T-helper 17 cell (primary cell): ENCODE data around the gene B3GAT2. TPM values are rescaled to one million over a fixed set of nuclear protein-coding genes. Genes with fewer than 3 reads are reported as not detected.
A peak's percentile ranks its signal among the peaks of the same experiment; 100 is the strongest.
"Not testable (repeated sequence)": the region's sequence is repeated elsewhere in the genome, so short reads cannot be mapped to it uniquely, and the experiment has no call there.

ENCODE experiments used
- ATAC-seq: fragments of 150-1000 bp; cut with Tn5 transposase; 2 replicates; pipeline ENCODE4 v1.10.0; 2021; ENCODE audit warnings: mild to moderate bottlenecking, moderate library complexity
- DNase-seq, 3 donors: peaks; one replicate each; pipeline versions ENCODE4 v3.0.0 to v3.0.0-alpha.2; 2020 to 2021
- H3K9me3 ChIP-seq: one replicate; pipeline ENCODE4 v1.7.0; 2013; ENCODE audit warnings: low read length, mild to moderate bottlenecking; ENCODE audit not compliant: control insufficient read depth, poor library complexity, severe bottlenecking
- H3K27ac Mint-ChIP-seq: one replicate; pipeline ENCODE4 v1.8.0; 2022; ENCODE audit warnings: mild to moderate bottlenecking, moderate library complexity, mixed read lengths
- H3K27me3 Mint-ChIP-seq: one replicate; pipeline ENCODE4 v1.8.0; 2022; ENCODE audit warnings: mixed read lengths
- H3K36me3 Mint-ChIP-seq: one replicate; pipeline ENCODE4 v1.8.0; 2022; ENCODE audit warnings: low read depth, mixed read lengths
- H3K4me1 Mint-ChIP-seq: one replicate; pipeline ENCODE4 v1.8.0; 2022; ENCODE audit warnings: mild to moderate bottlenecking, mixed read lengths
- H3K4me3 Mint-ChIP-seq: one replicate; pipeline ENCODE4 v1.8.0; 2022; ENCODE audit warnings: mild to moderate bottlenecking, moderate library complexity, mixed read lengths
- total RNA-seq, 4 donors: library from RNA in 2 of 4; stranded (reverse) in 2 of 4; gene quantifications; one replicate each; pipeline ENCODE4 v1.2.3 and lab custom pipeline; 2022 to 2026

Gene B3GAT2
- total RNA-seq, 2 donors from 2014 or later: not detected

DNA sequence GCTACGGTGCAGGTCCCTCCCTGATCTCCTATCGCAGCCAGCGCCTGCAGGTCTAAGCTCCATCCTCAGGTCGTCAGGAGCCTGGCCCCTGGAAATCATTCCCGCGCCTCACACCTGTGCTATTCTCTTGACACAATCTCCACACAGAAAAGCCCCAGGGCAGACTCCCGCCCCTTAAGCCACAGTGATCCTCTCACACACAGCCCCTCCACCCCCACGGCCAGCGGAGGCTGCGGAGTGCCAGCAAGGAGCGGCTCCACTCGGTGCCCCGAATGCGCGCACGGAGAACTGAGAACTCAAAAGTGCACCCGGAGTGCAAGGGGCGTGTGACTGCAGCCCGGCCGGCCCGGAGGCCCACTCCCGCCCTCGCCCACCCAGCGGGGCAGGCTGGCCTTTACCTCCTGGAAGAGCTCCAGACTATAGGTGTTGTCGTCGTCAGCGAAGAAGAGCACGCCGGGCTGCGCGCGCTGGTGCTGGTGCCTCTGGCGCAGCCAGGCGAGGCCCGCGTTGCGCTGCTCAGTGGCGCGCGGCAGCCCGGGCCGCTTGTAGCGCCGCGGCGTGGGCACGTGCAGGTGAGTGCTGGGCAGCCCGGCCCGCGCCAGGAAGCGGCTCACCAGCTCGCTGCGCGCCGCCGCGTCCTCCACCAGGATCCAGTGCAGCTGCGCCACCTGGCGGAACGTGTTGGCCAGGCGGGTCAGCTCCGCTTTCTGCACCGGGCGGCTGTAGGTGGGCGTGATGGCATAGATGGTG is 1.2 kb downstream of the B3GAT2 start:
- DNase-seq (peak; percentile 71 to 87 (median 75)), ATAC-seq (peak; percentile 96)
- Mint-ChIP-seq H3K36me3 (peaks cover 7% of the 10 kb centered on the region), H3K4me3 (peak overlapping the region; percentile 89), H3K4me1 (peaks cover 10% of the 10 kb centered on the region), H3K27ac (no peak overlapping the region), H3K27me3 (peaks cover 70% of the 10 kb centered on the region)
- no peaks in the 10 kb centered on the region for H3K9me3 ChIP-seq

DNA sequence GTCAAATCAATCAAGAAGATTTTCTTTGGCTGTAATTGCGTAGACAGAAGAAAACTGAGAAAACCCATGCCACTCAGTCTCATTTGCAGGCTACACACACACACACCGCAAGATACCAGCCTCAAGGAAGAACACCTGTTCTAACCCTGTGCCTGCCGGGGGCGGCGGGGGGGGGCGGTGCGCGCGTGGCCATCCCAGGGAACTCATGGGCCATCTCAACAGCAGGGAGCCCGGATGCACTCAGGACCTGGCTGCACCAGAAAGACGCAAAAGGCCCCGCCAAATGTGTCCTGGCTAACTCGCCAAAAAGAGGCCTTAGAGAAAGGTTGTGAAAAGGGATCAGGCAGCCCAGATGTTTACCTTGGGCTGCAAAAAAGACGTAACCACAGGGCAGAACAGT is 2.1 kb downstream of the B3GAT2 start:
- Mint-ChIP-seq H3K4me3 (peak overlapping the region; percentile 89), H3K27me3 (peaks cover 63% of the 10 kb centered on the region), H3K27ac (no peak overlapping the region), H3K36me3 (peaks cover 7% of the 10 kb centered on the region), H3K4me1 (peaks cover 10% of the 10 kb centered on the region)
- H3K9me3 ChIP-seq: no peaks in the 10 kb centered on the region
- DNase-seq (no peak), ATAC-seq (no peak)

DNA sequence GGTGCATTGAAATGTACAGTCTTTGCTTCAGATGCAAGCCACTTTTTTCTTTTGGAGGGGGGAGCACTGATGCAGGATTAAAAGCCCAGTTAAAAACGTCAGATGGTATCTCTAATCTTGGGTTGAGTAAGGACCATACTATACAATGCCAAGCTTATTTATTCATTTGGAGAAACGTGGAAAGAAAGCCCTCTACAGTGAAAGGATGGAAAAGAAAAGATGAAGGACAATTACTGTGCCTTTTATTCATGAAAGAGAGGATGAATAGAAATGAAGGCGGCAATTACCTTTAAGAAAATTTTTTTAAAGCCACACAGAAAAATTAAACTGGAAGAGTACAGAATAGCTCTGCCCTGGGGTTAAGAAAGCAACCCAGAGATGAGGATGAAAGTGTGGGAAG is 2.7 kb downstream of the B3GAT2 start:
- Mint-ChIP-seq H3K27me3 (peaks cover 58% of the 10 kb centered on the region), H3K4me3 (peak overlapping the region; percentile 49), H3K4me1 (peaks cover 10% of the 10 kb centered on the region), H3K36me3 (peaks cover 7% of the 10 kb centered on the region), H3K27ac (no peak overlapping the region)
- ATAC-seq (no peak), DNase-seq (no peak)
- H3K9me3 ChIP-seq: no peaks in the 10 kb centered on the region

DNA sequence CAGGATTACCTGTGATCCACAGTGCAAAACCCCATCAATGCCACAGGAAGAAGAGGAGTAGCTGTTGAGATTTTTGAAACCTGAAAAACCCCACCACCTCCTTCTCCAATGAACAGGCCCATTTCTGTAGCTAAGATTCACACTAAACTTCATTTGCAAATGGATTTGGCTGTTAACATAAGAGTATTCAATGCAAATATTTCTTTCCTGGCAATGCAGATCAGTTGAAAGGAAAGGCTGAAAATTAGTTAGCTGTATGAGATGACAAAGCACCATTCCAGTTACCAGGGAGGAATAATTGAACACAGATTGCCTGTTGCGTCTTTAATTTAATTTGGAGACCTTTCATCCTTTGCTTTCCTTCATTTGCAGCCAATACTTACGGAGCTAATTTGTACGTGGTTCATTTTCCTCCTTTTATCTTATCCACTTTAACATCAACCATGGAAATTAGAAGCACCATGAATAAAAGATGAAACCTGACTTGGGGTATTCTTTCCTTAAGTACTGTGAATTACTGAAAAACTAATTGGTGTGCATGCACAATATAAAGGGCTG is 4.2 kb downstream of the B3GAT2 start:
- ATAC-seq (no peak), DNase-seq (no peak)
- Mint-ChIP-seq H3K27ac (no peak overlapping the region), H3K4me1 (peaks cover 7% of the 10 kb centered on the region), H3K27me3 (peaks cover 47% of the 10 kb centered on the region), H3K36me3 (peaks cover 5% of the 10 kb centered on the region), H3K4me3 (no peak overlapping the region)
- no peaks in the 10 kb centered on the region for H3K9me3 ChIP-seq

DNA sequence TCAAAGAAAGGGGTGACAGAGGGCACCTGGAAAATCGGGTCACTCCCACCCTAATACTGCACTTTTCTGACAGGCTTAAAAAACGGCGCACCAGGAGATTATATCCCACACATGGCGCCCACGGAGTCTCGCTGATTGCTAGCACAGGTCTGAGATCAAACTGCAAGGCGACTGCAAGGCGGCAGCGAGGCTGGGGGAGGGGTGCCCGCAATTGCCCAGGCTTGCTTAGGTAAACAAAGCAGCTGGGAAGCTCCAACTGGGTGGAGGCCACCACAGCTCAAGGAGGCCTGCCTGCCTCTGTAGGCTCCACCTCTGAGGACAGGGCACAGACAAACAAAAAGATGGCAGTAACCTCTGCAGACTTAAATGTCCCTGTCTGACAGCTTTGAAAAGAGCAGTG is 12.5 kb downstream of the B3GAT2 start:
- not testable (repeated sequence) for H3K9me3 ChIP-seq, ATAC-seq, H3K4me1 Mint-ChIP-seq, H3K36me3 Mint-ChIP-seq, H3K4me3 Mint-ChIP-seq, H3K27ac Mint-ChIP-seq, DNase-seq
- peaks cover 33% of the 10 kb centered on the region for H3K27me3 Mint-ChIP-seq

DNA sequence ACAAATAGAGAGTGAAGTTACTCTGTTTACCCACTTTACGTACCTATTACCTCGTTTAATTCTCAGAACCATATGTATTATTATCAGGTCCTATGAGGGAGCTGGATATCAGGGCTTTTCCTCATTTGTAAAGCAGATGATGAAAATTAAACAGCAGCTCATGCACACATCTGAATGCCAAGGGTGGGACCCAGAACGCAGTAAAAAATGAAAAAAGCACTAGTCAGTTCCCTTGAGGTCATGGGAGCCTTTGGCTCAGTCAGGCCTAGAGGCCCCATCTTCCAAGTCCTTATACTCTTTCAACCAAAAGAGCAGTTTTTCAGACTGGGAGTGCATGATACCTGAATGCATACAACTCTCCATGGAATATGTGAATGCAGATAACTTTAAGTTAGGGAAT is 23.0 kb downstream of the B3GAT2 start:
- peaks cover 7% of the 10 kb centered on the region for H3K27me3 Mint-ChIP-seq
- H3K27ac Mint-ChIP-seq: no peak overlapping the region
- no peak overlapping the region for H3K4me3 Mint-ChIP-seq
- ATAC-seq (no peak), DNase-seq (no peak)
- peaks cover 2% of the 10 kb centered on the region for H3K36me3 Mint-ChIP-seq
- H3K4me1 Mint-ChIP-seq: no peaks in the 10 kb centered on the region
- no peaks in the 10 kb centered on the region for H3K9me3 ChIP-seq

DNA sequence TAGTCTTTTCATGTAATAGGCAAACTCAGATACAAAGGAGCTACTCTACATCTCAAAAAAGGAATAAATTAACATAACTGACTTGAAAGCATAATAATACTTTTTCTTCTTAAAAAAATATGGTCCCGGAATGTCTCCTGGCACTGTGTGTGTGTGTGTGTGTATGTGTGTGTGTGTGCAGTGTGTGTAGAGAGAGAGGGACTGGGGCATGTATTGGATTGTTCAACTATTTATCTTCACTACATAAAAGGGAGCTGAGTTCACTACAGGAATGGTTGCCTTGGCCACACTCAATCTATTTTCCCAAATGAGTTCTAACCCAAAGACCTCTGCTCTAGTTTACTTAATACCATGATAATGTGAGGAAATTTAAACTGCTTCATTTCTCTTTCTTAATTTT is 51.1 kb downstream of the B3GAT2 start:
- Mint-ChIP-seq H3K36me3 (no peaks in the 10 kb centered on the region), H3K4me1 (no peaks in the 10 kb centered on the region), H3K4me3 (no peak overlapping the region), H3K27ac (no peak overlapping the region), H3K27me3 (peaks cover 43% of the 10 kb centered on the region)
- H3K9me3 ChIP-seq: no peaks in the 10 kb centered on the region
- DNase-seq (no peak), ATAC-seq (no peak)

DNA sequence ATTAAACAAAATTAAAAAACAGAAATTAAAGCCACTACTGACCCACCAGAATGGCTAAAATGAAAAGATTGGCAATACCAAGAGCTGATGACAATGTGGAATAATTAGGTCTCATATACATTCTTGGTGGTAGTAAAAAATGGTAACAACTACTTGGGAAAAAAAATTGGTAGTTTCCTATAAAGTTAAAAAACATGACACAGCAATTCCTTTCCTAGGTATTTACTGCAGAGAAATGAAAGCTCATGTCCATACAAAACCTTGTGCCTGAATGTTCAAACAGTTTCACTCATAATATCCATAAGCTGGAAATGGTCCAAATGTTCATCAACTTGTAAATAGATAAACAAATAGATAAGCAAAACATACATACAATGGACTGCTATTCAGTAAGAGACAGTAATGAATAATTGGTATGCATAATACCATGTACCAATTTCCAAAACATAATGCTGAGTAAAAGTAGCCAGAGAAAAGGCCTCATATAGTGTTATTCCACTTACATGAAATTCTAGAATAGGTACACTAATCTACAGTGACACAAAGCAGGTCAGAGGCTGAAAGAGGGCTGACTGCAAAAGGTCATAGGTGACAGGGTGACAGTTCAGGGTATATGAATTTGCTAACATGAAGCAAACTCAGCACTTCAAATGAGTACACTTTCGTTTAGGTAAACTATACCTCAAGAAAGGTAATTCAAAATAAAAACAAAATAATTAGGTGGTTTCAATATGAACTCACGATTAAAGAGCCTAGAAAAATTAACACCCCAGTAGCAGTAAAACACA is 53.0 kb downstream of the B3GAT2 start:
- H3K4me3 Mint-ChIP-seq: no peak overlapping the region
- no peak for DNase-seq
- no peaks in the 10 kb centered on the region for H3K4me1 Mint-ChIP-seq
- ATAC-seq: no peak
- H3K27ac Mint-ChIP-seq: no peak overlapping the region
- H3K36me3 Mint-ChIP-seq: no peaks in the 10 kb centered on the region
- no peaks in the 10 kb centered on the region for H3K9me3 ChIP-seq
- peaks cover 54% of the 10 kb centered on the region for H3K27me3 Mint-ChIP-seq

DNA sequence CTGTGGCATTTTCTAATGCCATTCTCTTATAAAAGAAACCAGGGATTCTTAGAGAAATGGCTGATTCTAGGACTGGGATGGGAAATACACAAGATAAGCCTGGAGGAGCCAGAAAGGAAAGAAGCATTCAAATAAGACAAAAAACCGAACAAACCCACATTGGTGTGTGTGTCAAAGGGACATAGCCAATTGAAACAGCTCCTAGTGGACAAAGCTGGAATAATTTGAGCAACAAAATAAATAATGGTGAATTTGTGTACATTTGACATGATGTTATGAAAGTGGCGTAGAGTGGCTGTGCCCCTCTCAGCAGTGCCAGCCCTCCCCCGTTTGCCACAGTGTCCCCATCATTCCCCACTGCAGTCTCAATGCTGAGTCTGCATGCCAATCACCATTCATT is 55.5 kb downstream of the B3GAT2 start:
- Mint-ChIP-seq H3K27me3 (peaks cover 54% of the 10 kb centered on the region), H3K36me3 (no peaks in the 10 kb centered on the region), H3K27ac (no peak overlapping the region), H3K4me3 (no peak overlapping the region), H3K4me1 (no peaks in the 10 kb centered on the region)
- no peak for DNase-seq
- no peaks in the 10 kb centered on the region for H3K9me3 ChIP-seq
- no peak for ATAC-seq

DNA sequence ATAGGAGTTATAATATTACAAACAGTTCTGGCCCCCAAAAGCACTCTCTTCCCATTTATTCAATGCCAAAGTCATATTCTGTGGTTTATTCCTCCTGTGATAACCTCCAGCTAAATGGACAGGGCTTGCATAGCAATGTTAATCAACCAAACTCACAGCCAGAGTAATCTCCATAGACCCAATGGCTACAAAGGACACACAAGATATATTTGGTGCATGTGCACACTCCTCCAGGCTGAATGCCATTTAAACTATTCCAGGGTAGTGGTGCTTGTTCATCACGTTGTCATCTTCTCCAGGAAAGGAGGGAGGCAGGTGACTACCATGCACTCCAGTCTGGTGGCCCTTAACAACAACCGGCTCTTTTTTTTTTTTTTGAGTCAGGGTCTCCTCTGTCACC is 56.8 kb downstream of the B3GAT2 start:
- no peaks in the 10 kb centered on the region for H3K9me3 ChIP-seq
- H3K4me3 Mint-ChIP-seq: no peak overlapping the region
- DNase-seq (no peak), ATAC-seq (no peak)
- H3K27ac Mint-ChIP-seq: no peak overlapping the region
- peaks cover 53% of the 10 kb centered on the region for H3K27me3 Mint-ChIP-seq
- no peaks in the 10 kb centered on the region for H3K36me3 Mint-ChIP-seq
- no peaks in the 10 kb centered on the region for H3K4me1 Mint-ChIP-seq

DNA sequence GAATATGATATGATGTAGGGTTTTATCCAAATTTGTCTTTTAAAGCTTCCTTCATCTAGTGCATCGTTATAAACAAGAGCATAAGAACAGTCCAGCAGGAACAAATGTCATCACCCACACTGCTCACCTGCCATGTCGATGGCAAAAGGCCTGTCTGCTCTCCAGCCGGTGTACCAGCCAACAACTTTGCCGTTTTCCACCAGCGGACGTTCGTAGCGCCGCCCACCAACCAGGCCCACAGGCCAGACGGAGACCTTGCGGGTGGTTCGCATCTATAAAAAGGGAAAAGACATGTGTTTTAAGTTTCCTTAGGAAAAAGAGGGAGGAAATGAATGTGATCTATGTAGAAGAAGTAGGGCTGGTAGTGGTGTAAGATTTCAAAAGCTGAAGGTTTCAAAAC is 62.9 kb downstream of the B3GAT2 start:
- Mint-ChIP-seq H3K4me3 (no peak overlapping the region), H3K36me3 (no peaks in the 10 kb centered on the region), H3K27me3 (peaks cover 40% of the 10 kb centered on the region), H3K4me1 (peaks cover 3% of the 10 kb centered on the region), H3K27ac (no peak overlapping the region)
- no peaks in the 10 kb centered on the region for H3K9me3 ChIP-seq
- DNase-seq: no peak
- no peak for ATAC-seq

DNA sequence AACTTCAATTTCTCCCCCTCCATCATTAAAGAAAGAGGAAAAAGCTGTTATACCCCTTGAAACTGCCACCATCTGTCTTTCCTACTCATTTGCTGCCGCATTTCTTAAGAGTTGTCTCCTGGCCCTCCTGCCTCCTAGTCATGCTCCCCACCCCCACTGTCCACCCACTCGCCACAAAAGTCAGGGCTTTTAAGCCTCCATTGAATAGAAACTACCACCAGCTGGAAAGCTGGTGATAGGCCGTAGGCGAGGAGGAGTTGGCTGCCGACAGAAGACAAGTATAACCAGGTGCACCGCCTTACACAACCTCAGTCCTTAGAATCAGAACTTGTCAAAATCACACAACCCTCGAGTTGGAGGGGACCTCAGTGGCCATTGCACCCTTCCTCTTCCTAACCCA is 67.6 kb downstream of the B3GAT2 start:
- no peak overlapping the region for H3K4me3 Mint-ChIP-seq
- no peaks in the 10 kb centered on the region for H3K9me3 ChIP-seq
- H3K27me3 Mint-ChIP-seq: peaks cover 44% of the 10 kb centered on the region
- no peak for DNase-seq
- no peaks in the 10 kb centered on the region for H3K36me3 Mint-ChIP-seq
- no peak overlapping the region for H3K27ac Mint-ChIP-seq
- no peak for ATAC-seq
- H3K4me1 Mint-ChIP-seq: peaks cover 6% of the 10 kb centered on the region

DNA sequence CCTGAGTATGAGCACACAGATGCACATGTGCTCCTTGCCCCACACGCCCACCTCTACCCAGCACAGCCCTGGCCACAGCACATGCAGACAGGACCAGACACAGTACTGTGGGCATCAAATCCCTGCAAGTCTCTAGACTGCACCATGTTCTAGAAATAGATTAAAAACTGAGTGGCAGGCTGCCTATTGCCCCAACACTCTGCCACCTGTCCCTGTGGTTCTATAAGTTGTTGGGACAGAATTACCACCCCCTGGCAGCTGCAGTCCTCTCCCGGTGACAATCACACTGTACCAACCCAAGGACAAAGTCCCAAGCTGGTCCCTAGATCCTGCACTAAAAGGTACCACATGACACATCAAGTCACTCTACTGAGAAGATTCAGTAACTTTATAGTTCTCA is 70.2 kb downstream of the B3GAT2 start:
- ATAC-seq: no peak
- Mint-ChIP-seq H3K27me3 (peaks cover 47% of the 10 kb centered on the region), H3K4me1 (peaks cover 6% of the 10 kb centered on the region), H3K36me3 (no peaks in the 10 kb centered on the region), H3K4me3 (no peak overlapping the region), H3K27ac (no peak overlapping the region)
- no peak for DNase-seq
- no peaks in the 10 kb centered on the region for H3K9me3 ChIP-seq
